Gastrocnemius medialis (tissue), 4 donors: ENCODE measurements around the gene OPN1SW. TPM values are rescaled to one million over a fixed set of nuclear protein-coding genes. Genes with fewer than 3 reads are reported as not detected.

Experiments used
- ATAC-seq, 2 donors: fragments of 150-250 bp; one replicate each; pipeline ENCODE4 v1.9.1; 2016
- DNase-seq, 2 donors: peaks; one replicate each; pipeline ENCODE4 v3.0.0-alpha.2; 2019
- H3K27ac ChIP-seq, 4 donors: fragments of 200-600 bp; sonication (generic); 1 replicate in 1 of 4; 2 replicates in 3 of 4; pipeline ENCODE4 v1.5.1; 2016 to 2018; ENCODE audit warnings: mild to moderate bottlenecking in 2 of 4, moderate library complexity in 1 of 4
- H3K27me3 ChIP-seq, 3 donors: fragments of 200-600 bp; sonication (generic) in 2 of 3; 1 replicate in 1 of 3; 2 replicates in 2 of 3; pipeline versions ENCODE4 v1.5.1 to v1.6.0; 2016 to 2019; ENCODE audit warnings: mild to moderate bottlenecking in 1 of 3, moderate library complexity in 1 of 3
- H3K36me3 ChIP-seq, 2 donors: fragments of 200-600 bp; sonication (generic) in 1 of 2; one replicate each; pipeline ENCODE4 v1.5.1; 2017 to 2018
- H3K4me1 ChIP-seq, 2 donors: fragments of 200-600 bp; sonication (generic) in 1 of 2; one replicate each; pipeline ENCODE4 v1.5.1; 2016 to 2017; ENCODE audit warnings: mild to moderate bottlenecking in 2 of 2
- H3K4me3 ChIP-seq, 4 donors: fragments of 200-600 bp; sonication (generic) in 3 of 4; 1 replicate in 1 of 4; 2 replicates in 3 of 4; pipeline ENCODE4 v1.5.1; 2016 to 2019; ENCODE audit warnings: mild to moderate bottlenecking in 2 of 4
- H3K9me3 ChIP-seq, 3 donors: fragments of 200-600 bp; sonication (generic) in 2 of 3; 1 replicate in 1 of 3; 2 replicates in 2 of 3; pipeline ENCODE4 v1.5.1; 2016 to 2019
- POLR2A ChIP-seq, 2 donors: fragments of 450-650 bp; IDR thresholded peaks; one replicate each; pipeline ENCODE4 v1.6.1; 2017; ENCODE audit warnings: antibody characterized with exemption in 2 of 2, mild to moderate bottlenecking in 2 of 2, moderate library complexity in 2 of 2
- in situ Hi-C, 4 donors: fragments of 200-750 bp; cut with MboI; loops; one replicate each; pipeline versions ENCODE4 v1.15.0 to v1.8.0; 2017; ENCODE audit warnings: low sequenced_read_pairs in 4 of 4
- intact Hi-C: fragments of 100-400 bp; cut with DNase I; formaldehyde crosslinking; loops from one replicate; pipeline ENCODE4 v1.15.1; 2023; ENCODE audit warnings: low total_unique reads
- total RNA-seq, 4 donors: library from RNA; depleted of rRNA; stranded (reverse); fragments of >200 nt; gene quantifications; one replicate each; pipeline versions ENCODE4 v1.1.0 to v1.2.3, GENCODE V29; 2016
- TF ChIP-seq, protein P1 (sequence below), 5 experiments: fragments of 450-650 bp in 3 of 5; fragments of 200-600 bp in 2 of 5; sonication (generic) in 2 of 5; IDR thresholded peaks in 4 of 5; conservative IDR thresholded peaks in 1 of 5; 1 replicate in 4 of 5; 2 replicates in 1 of 5; pipeline ENCODE4 v1.5.1; 2016 to 2019; ENCODE audit warnings: antibody characterized with exemption in 5 of 5, mild to moderate bottlenecking in 3 of 5, moderate library complexity in 3 of 5

The OPN1SW gene
- total RNA-seq, 4 donors from 2014 or later = not detected

DNA sequence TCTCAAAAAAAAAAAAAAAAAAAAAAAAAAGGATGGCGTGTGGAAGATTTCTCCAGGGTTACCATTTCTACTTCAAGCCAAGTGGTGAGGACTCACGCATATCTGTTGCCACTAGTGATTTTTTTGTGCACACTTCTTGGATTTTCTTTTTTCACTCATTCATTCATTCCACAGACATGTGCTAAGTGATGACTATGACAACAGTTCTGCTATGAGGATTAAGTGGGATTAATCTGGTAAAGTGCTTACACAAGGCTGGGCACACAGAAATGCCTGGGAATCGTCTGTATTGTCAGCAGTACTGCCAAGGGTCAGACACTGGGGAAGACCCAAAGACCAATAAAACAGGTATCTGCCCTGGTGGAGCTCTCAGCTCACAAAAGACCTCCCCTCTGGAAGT lies 6.3 kb upstream of the OPN1SW start:
- in situ Hi-C loops (loop anchor here in 2 of 4 donors (10.0 to 25.0 kb wide), 2 partner anchors 93 to 105 kb away; no protein-coding TSS in a partner anchor), intact Hi-C loops (no loop called here)
- ATAC-seq (no peak), DNase-seq (no peak)
- TF ChIP-seq, protein P1, sequence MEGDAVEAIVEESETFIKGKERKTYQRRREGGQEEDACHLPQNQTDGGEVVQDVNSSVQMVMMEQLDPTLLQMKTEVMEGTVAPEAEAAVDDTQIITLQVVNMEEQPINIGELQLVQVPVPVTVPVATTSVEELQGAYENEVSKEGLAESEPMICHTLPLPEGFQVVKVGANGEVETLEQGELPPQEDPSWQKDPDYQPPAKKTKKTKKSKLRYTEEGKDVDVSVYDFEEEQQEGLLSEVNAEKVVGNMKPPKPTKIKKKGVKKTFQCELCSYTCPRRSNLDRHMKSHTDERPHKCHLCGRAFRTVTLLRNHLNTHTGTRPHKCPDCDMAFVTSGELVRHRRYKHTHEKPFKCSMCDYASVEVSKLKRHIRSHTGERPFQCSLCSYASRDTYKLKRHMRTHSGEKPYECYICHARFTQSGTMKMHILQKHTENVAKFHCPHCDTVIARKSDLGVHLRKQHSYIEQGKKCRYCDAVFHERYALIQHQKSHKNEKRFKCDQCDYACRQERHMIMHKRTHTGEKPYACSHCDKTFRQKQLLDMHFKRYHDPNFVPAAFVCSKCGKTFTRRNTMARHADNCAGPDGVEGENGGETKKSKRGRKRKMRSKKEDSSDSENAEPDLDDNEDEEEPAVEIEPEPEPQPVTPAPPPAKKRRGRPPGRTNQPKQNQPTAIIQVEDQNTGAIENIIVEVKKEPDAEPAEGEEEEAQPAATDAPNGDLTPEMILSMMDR (IDR thresholded peaks at IDR 0.05 in 4 of 5, conservative IDR thresholded peaks at IDR 0.05 in 1 of 5) = no peak
- TF ChIP-seq POLR2A (IDR thresholded peaks at IDR 0.05) = no peak
- no peaks in the 10 kb centered on the region for H3K9me3 ChIP-seq
- H3K4me1 ChIP-seq = no peaks in the 10 kb centered on the region
- H3K27me3 ChIP-seq = no peaks in the 10 kb centered on the region
- H3K4me3 ChIP-seq = no peak overlapping the region
- H3K36me3 ChIP-seq = no peaks in the 10 kb centered on the region
- no peak overlapping the region for H3K27ac ChIP-seq

DNA sequence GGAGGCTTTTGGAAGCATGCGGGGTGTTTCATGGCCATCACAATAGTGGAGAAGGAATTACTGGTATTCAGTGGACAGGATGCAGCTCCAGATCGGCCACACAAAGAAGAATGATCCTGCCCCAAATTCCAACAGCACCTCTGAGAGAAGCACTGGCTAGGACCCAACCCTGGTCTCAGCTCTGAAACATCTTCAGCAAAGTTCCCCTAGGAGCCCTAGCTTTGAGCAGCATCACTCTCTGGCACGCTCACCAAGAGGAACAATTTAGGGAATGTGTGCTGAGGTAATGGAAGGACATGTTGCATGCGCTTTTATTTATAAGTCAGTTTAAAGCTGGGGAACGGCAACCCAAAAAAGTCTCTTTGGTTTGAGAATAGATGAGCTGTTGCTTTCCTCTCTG lies 5.5 kb upstream of the OPN1SW start:
- Histone ChIP-seq H3K36me3 (no peaks in the 10 kb centered on the region), H3K4me3 (no peak overlapping the region), H3K9me3 (no peaks in the 10 kb centered on the region), H3K27ac (no peak overlapping the region), H3K27me3 (no peaks in the 10 kb centered on the region), H3K4me1 (no peaks in the 10 kb centered on the region)
- DNase-seq (peak in 1 of 2 donors; percentile 51), ATAC-seq (peak; percentile 49)
- TF ChIP-seq POLR2A (IDR thresholded peaks at IDR 0.05) = no peak
- TF ChIP-seq, protein P1 (IDR thresholded peaks at IDR 0.05 in 4 of 5, conservative IDR thresholded peaks at IDR 0.05 in 1 of 5) = no peak
- intact Hi-C loops (no loop called here), in situ Hi-C loops (loop anchor here in 2 of 4 donors (10.0 to 25.0 kb wide), 2 partner anchors 94 to 106 kb away; no protein-coding TSS in a partner anchor)

DNA sequence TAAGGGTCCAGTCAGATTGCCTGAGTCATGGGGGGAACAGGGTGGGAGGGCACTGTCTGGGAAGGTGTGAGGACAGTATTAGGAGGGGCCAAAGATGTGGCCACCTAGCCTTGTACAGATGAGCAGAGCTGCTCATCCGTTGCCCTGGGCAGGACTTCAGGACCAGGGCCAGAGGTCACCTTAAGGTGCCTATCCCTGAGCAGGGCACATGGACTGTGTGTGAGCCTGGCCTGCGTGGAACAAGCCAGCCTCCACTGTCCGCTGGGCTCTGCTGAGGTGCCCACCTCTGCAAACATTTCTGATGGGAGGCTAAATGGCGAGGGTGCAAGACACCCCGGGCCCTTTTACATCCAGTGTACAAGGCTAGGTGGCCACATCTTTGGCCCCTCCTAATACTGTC lies 3.4 kb upstream of the OPN1SW start:
- peaks cover 0 to 3% of the 10 kb centered on the region in 2 donors for H3K4me1 ChIP-seq
- no peak overlapping the region for H3K4me3 ChIP-seq
- no peak for TF ChIP-seq POLR2A (IDR thresholded peaks at IDR 0.05)
- TF ChIP-seq, protein P1 (IDR thresholded peaks at IDR 0.05 in 4 of 5, conservative IDR thresholded peaks at IDR 0.05 in 1 of 5) = no peak
- in situ Hi-C loops (loop anchor here in 1 of 4 donors (25.0 kb wide), 1 partner anchor 108 kb away; no protein-coding TSS in a partner anchor), intact Hi-C loops (no loop called here)
- no peak for DNase-seq
- H3K27me3 ChIP-seq = no peaks in the 10 kb centered on the region
- no peak overlapping the region for H3K27ac ChIP-seq
- no peaks in the 10 kb centered on the region for H3K9me3 ChIP-seq
- no peaks in the 10 kb centered on the region for H3K36me3 ChIP-seq
- no peak for ATAC-seq

DNA sequence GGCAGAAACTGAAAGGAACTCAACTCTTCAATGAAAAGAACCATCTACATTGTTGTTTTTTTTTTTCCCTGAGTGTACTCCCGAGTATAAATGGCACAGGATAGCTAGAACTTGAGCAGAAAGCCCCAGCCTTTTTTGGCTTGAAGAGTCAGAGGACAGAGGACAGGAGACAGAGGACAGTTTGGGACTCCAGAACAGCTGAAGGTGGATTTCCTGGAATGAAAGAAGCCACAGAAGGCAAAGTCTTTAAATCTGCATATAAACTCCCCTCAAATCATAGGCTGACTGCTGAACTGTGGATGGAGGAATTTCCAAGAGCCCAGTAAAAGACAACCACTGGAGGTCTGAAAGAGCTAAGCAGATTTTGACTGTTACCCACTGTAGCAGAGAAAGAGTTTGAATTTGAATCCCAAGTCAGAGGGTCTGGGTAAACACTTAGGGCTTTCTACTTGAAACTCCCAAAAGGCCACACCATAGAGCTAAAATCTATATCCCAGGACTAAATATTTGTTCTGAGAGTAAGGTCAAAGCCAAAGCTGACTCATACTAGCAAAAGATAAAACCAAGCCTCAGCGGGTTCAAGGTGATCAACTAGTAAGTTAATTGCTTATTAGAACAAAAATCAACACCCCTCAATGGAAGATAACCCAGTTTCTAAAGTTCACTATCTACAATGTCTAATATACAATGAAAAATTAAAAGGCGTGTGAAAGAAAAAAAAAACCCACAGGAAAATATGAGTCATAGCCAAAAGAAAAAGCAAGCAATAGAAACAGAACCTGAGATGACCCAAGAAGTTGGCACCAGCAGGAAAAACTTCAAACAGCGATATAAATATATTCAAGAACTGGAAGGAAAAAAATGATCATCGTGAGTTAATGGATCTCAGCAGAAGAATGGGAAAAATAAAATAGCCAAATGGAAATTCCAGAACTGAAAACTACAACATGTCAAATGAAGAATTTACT lies 1.8 kb upstream of the OPN1SW start:
- in situ Hi-C loops (loop anchor here in 1 of 4 donors (25.0 kb wide), 1 partner anchor 110 kb away; no protein-coding TSS in a partner anchor), intact Hi-C loops (no loop called here)
- ATAC-seq = no peak
- H3K27ac ChIP-seq = no peak overlapping the region
- H3K4me3 ChIP-seq = no peak overlapping the region
- peaks cover 0 to 3% of the 10 kb centered on the region in 2 donors for H3K4me1 ChIP-seq
- H3K27me3 ChIP-seq = no peaks in the 10 kb centered on the region
- no peaks in the 10 kb centered on the region for H3K9me3 ChIP-seq
- peaks cover 0 to 6% of the 10 kb centered on the region in 2 donors for H3K36me3 ChIP-seq
- TF ChIP-seq POLR2A (IDR thresholded peaks at IDR 0.05) = no peak
- TF ChIP-seq, protein P1 (IDR thresholded peaks at IDR 0.05 in 4 of 5, conservative IDR thresholded peaks at IDR 0.05 in 1 of 5) = no peak
- no peak for DNase-seq
